ENCODE data around the gene MYLK4. TPM values are rescaled to one million over a fixed set of nuclear protein-coding genes. Genes with fewer than 3 reads are reported as not detected.

Gene MYLK4
- total RNA-seq, 4 donors from 2014 or later: 2.4 to 46.7 (median 26.9) TPM

DNA sequence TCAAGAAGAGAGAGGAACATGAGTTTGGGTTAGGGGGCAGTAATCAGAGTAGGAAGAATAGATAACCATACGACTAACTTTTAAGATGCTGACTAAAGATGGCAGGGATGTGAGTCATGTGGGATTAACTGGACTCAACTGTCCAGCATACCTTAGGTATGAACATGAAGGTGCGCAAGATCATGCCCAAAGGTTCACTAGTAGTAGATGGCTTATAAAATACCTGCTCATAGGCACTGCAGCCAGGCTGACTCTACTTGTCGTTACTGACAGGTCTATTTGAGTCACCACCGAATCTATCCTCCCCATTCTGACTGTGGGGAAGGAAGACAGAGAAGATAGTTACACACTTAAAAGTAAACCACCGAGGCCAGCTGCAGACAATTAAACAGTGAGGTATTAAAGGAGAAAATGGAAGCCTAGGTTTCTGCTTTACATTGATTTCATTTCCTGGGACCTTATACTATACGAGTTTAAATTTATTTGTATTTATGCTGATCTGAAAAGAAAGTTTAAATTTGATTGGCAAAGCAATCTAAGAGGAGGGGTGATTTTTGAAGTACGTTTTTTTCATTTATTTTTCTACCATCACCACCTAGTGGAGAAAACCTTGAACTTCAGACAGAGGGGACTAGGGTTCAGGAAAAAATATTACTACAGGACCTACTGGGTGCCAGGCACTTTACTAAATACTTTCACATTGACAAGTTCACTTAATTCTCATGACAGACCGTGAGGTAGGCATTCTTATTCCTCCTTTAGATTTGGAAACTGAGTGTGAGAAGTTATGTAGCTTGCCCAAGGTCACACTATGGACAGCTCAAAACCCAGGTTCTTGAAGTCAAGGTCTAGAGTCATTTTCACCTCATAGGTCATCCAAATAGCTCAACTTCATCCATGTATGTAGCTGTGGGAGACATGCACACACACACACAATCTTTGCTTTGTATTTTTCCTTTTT is 10.4 kb upstream of the MYLK4 start:
- Histone ChIP-seq H3K4me3 (no peak overlapping the region), H3K27me3 (no peaks in the 10 kb centered on the region), H3K36me3 (no peaks in the 10 kb centered on the region), H3K9me3 (no peaks in the 10 kb centered on the region), H3K27ac (peak overlapping the region in 1 of 4 donors; percentile 21), H3K4me1 (peaks cover 6 to 26% of the 10 kb centered on the region in 2 donors)
- DNase-seq (no peak), ATAC-seq (no peak)
- in situ Hi-C loops (cut with MboI; ENCODE audit: low sequenced_read_pairs in 4 of 4): no loop called here
- intact Hi-C loops (cut with DNase I; ENCODE audit: low total_unique reads): no loop called here
- TF ChIP-seq POLR2A (IDR thresholded peaks at IDR 0.05): no peak
- TF ChIP-seq, protein P1, sequence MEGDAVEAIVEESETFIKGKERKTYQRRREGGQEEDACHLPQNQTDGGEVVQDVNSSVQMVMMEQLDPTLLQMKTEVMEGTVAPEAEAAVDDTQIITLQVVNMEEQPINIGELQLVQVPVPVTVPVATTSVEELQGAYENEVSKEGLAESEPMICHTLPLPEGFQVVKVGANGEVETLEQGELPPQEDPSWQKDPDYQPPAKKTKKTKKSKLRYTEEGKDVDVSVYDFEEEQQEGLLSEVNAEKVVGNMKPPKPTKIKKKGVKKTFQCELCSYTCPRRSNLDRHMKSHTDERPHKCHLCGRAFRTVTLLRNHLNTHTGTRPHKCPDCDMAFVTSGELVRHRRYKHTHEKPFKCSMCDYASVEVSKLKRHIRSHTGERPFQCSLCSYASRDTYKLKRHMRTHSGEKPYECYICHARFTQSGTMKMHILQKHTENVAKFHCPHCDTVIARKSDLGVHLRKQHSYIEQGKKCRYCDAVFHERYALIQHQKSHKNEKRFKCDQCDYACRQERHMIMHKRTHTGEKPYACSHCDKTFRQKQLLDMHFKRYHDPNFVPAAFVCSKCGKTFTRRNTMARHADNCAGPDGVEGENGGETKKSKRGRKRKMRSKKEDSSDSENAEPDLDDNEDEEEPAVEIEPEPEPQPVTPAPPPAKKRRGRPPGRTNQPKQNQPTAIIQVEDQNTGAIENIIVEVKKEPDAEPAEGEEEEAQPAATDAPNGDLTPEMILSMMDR (IDR thresholded peaks at IDR 0.05 in 4 of 5, conservative IDR thresholded peaks at IDR 0.05 in 1 of 5): peak; percentile 33 to 67 (median 43)

DNA sequence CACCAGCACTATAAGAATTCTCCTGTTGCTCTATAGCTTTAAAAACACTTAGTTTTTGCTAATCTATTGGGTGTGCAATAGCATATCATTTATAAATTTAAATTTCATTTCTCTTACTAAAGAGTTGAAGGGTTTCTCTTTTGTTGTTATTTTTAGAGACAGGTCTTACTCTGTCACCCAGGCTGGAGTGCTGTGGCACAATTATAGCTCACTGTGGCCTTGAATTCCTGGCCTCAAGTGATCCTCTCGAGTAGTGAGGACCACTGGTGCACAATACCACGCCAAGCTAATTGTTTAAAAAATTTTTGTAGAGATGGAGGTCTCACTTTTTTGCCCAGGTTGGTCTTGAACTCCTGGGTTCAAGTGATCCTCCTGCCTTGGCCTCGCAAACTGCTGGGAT is 8.3 kb upstream of the MYLK4 start:
- H3K9me3 ChIP-seq: no peaks in the 10 kb centered on the region
- H3K4me1 ChIP-seq: peaks cover 6 to 38% of the 10 kb centered on the region in 2 donors
- ATAC-seq (no peak), DNase-seq (no peak)
- no peaks in the 10 kb centered on the region for H3K36me3 ChIP-seq
- TF ChIP-seq, protein P1 (IDR thresholded peaks at IDR 0.05 in 4 of 5, conservative IDR thresholded peaks at IDR 0.05 in 1 of 5): no peak
- TF ChIP-seq POLR2A (IDR thresholded peaks at IDR 0.05): no peak
- in situ Hi-C loops (cut with MboI; ENCODE audit: low sequenced_read_pairs in 4 of 4) (no loop called here), intact Hi-C loops (cut with DNase I; ENCODE audit: low total_unique reads) (no loop called here)
- H3K4me3 ChIP-seq: no peak overlapping the region
- H3K27ac ChIP-seq: peak overlapping the region in 1 of 4 donors; percentile 39
- no peaks in the 10 kb centered on the region for H3K27me3 ChIP-seq

DNA sequence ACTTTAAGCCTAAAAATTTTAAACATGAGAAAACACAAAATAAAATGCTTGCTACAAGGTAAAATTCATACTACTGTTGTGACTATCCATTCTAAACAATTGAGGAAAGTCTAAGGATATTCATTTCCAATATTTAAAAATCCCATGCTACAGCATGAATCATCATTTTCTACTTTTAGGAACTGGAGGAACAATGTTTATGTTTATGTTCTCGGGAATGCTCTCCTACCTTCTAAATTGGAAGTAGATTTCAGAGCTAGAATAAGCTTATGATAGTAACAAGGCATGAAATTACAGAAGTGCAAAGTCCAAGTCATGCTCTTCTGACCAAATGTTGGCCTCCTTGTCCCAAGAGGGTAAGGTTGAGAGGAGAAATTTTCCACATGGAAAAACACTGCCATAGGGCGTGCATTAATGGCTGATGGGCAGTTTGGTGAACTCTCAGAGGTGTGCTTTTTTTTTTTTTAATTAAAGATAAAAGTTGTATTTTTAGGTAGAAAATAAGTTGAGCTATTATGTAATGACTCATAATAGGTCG is 6.0 kb upstream of the MYLK4 start:
- Histone ChIP-seq H3K27ac (peak overlapping the region; percentile 55 to 81 (median 74)), H3K4me3 (no peak overlapping the region), H3K36me3 (no peaks in the 10 kb centered on the region), H3K27me3 (no peaks in the 10 kb centered on the region), H3K4me1 (peaks cover 6 to 38% of the 10 kb centered on the region in 2 donors), H3K9me3 (no peaks in the 10 kb centered on the region)
- peak; percentile 86 to 91 for ATAC-seq
- no peak for TF ChIP-seq POLR2A (IDR thresholded peaks at IDR 0.05)
- TF ChIP-seq, protein P1 (IDR thresholded peaks at IDR 0.05 in 4 of 5, conservative IDR thresholded peaks at IDR 0.05 in 1 of 5): no peak
- in situ Hi-C loops (cut with MboI; ENCODE audit: low sequenced_read_pairs in 4 of 4): no loop called here
- intact Hi-C loops (cut with DNase I; ENCODE audit: low total_unique reads): no loop called here
- DNase-seq: no peak

DNA sequence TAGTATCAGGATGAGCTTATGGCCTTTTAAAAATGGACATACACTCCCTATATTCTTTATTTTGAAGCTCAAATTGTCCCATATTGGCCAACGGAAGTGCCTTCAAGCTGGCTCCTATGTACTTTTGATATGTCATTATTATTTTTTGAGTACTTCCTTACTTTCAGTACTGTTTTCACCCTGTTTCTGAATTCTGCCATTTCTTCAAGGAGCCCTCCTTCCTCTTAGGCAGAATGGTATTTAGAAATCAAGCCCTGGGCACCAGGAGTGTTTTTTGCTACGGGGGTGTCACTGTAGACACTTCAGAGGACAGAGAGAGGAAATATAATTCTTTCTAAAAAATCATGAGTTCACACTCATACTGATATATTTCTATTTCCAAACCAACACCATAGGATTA is 5.5 kb upstream of the MYLK4 start:
- Histone ChIP-seq H3K36me3 (no peaks in the 10 kb centered on the region), H3K27me3 (no peaks in the 10 kb centered on the region), H3K9me3 (no peaks in the 10 kb centered on the region), H3K27ac (peak overlapping the region; percentile 55 to 81 (median 74)), H3K4me3 (no peak overlapping the region), H3K4me1 (peaks cover 6 to 38% of the 10 kb centered on the region in 2 donors)
- no peak for DNase-seq
- in situ Hi-C loops (cut with MboI; ENCODE audit: low sequenced_read_pairs in 4 of 4) (no loop called here), intact Hi-C loops (cut with DNase I; ENCODE audit: low total_unique reads) (no loop called here)
- TF ChIP-seq, protein P1 (IDR thresholded peaks at IDR 0.05 in 4 of 5, conservative IDR thresholded peaks at IDR 0.05 in 1 of 5): no peak
- no peak for TF ChIP-seq POLR2A (IDR thresholded peaks at IDR 0.05)
- peak in 1 of 2 donors; percentile 6 for ATAC-seq

Data from gastrocnemius medialis (tissue), 4 donors.